ENCODE measurements around the gene UBE2L5.

Gene UBE2L5

DNA sequence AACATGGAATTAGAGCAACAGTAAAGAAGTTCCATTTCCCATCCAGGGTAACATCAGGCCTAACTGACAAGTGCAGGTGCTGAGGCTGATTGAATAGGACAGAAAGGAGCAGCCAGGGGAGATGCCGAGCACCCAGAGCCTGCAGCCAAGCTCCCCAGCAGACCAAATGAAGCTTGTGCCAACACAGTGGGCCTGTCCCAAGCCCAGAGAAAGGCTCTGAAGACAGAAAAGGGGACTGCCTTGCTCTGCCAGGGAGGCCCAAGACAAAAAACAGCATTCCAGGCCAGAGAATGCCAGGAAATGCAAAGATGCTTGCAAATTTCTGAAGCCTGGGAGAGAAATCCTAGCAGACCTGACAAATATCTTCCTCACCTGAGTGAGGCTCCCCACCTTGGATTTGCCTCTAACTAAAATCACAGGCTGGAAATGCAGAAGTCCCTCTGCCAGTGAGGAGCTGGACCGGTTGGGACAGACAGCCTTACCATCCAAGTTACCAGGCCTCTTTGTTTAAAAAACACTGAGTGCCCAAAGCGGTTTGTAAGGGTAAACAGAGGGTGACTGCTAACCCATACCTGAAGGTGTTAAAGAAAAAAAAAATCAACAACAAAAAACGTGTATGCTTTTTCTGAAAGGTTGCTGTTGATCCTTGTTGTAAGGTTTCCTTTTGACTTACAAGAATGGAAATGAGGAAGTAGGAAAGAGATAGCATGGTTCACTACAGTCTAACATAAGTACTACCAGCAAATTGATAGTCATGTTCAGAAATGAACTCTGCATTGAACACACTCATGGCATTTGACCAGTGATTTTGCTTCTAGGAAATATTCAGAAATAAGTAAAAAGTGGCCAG is 55.3 kb downstream of the UBE2L5 start:
- no peak for DNase-seq (ENCODE audit: low read depth)

All from activated T-helper 9 cell treated with anti-CD3 and anti-CD28 coated beads, Interleukin-2, amount 50 U/mL, for 16 hours (primary cell).